ENCODE measurements around the gene ROR1.

The ROR1 gene

GRCh38 chr1:64167176-64167575 is 393.4 kb downstream of the ROR1 start:
- TF ChIP-seq, protein P1, sequence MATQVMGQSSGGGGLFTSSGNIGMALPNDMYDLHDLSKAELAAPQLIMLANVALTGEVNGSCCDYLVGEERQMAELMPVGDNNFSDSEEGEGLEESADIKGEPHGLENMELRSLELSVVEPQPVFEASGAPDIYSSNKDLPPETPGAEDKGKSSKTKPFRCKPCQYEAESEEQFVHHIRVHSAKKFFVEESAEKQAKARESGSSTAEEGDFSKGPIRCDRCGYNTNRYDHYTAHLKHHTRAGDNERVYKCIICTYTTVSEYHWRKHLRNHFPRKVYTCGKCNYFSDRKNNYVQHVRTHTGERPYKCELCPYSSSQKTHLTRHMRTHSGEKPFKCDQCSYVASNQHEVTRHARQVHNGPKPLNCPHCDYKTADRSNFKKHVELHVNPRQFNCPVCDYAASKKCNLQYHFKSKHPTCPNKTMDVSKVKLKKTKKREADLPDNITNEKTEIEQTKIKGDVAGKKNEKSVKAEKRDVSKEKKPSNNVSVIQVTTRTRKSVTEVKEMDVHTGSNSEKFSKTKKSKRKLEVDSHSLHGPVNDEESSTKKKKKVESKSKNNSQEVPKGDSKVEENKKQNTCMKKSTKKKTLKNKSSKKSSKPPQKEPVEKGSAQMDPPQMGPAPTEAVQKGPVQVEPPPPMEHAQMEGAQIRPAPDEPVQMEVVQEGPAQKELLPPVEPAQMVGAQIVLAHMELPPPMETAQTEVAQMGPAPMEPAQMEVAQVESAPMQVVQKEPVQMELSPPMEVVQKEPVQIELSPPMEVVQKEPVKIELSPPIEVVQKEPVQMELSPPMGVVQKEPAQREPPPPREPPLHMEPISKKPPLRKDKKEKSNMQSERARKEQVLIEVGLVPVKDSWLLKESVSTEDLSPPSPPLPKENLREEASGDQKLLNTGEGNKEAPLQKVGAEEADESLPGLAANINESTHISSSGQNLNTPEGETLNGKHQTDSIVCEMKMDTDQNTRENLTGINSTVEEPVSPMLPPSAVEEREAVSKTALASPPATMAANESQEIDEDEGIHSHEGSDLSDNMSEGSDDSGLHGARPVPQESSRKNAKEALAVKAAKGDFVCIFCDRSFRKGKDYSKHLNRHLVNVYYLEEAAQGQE (IDR thresholded peaks at IDR 0.05; ENCODE audit: insufficient read depth in 1 of 2, low read depth in 2 of 2, low read length in 2 of 2) = no peak
- TF ChIP-seq FOXP2 (optimal IDR thresholded peaks at IDR 0.05; ENCODE audit: borderline replicate concordance, extremely low read depth, extremely low read length, insufficient read depth) = no peak
- TF ChIP-seq SIN3A (IDR thresholded peaks at IDR 0.05; ENCODE audit: borderline replicate concordance, insufficient read depth, low read length) = no peak
- no peak for TF ChIP-seq POLR2AphosphoS5 (IDR thresholded peaks at IDR 0.05; ENCODE audit: low read depth, low read length)
- no peak for TF ChIP-seq TAF1 (IDR thresholded peaks at IDR 0.05; ENCODE audit: borderline replicate concordance, insufficient read depth, low read length)

DNA sequence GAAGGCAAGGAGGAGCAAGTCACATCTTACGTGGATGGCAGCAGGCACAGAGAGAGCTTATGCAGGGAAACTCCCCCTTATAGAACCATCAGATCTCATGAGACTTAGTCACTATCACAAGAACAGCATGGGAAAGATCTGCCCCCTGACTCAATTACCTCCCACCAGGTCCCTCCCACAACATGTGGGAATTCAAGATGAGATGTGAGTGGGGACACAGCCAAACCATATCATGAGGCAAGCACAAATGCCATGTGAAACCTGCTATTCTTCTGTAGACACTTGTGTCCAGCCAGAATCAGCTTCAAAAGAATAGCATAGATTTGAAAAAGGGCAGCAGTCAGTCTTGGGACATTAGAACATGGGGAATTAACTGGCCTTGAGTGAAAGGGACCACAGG is 397.4 kb downstream of the ROR1 start:
- no peak for TF ChIP-seq FOXP2 (optimal IDR thresholded peaks at IDR 0.05; ENCODE audit: borderline replicate concordance, extremely low read depth, extremely low read length, insufficient read depth)
- no peak for TF ChIP-seq TAF1 (IDR thresholded peaks at IDR 0.05; ENCODE audit: borderline replicate concordance, insufficient read depth, low read length)
- no peak for TF ChIP-seq POLR2AphosphoS5 (IDR thresholded peaks at IDR 0.05; ENCODE audit: low read depth, low read length)
- TF ChIP-seq, protein P1 (IDR thresholded peaks at IDR 0.05; ENCODE audit: insufficient read depth in 1 of 2, low read depth in 2 of 2, low read length in 2 of 2) = no peak
- TF ChIP-seq SIN3A (IDR thresholded peaks at IDR 0.05; ENCODE audit: borderline replicate concordance, insufficient read depth, low read length) = no peak

- TF ChIP-seq SIN3A (IDR thresholded peaks at IDR 0.05; ENCODE audit: borderline replicate concordance, insufficient read depth, low read length) (no peak), TAF1 (IDR thresholded peaks at IDR 0.05; ENCODE audit: borderline replicate concordance, insufficient read depth, low read length) (no peak), POLR2AphosphoS5 (IDR thresholded peaks at IDR 0.05; ENCODE audit: low read depth, low read length) (no peak), FOXP2 (optimal IDR thresholded peaks at IDR 0.05; ENCODE audit: borderline replicate concordance, extremely low read depth, extremely low read length, insufficient read depth) (no peak)
- TF ChIP-seq, protein P1 (IDR thresholded peaks at IDR 0.05; ENCODE audit: insufficient read depth in 1 of 2, low read depth in 2 of 2, low read length in 2 of 2) = no peak
Observed at GRCh38 chr1:64171797-64172281, 398.0 kb downstream of the ROR1 start.

GRCh38 chr1:64172458-64172983 is 398.7 kb downstream of the ROR1 start:
- no peak for TF ChIP-seq TAF1 (IDR thresholded peaks at IDR 0.05; ENCODE audit: borderline replicate concordance, insufficient read depth, low read length)
- no peak for TF ChIP-seq FOXP2 (optimal IDR thresholded peaks at IDR 0.05; ENCODE audit: borderline replicate concordance, extremely low read depth, extremely low read length, insufficient read depth)
- TF ChIP-seq, protein P1 (IDR thresholded peaks at IDR 0.05; ENCODE audit: insufficient read depth in 1 of 2, low read depth in 2 of 2, low read length in 2 of 2) = no peak
- TF ChIP-seq POLR2AphosphoS5 (IDR thresholded peaks at IDR 0.05; ENCODE audit: low read depth, low read length) = no peak
- no peak for TF ChIP-seq SIN3A (IDR thresholded peaks at IDR 0.05; ENCODE audit: borderline replicate concordance, insufficient read depth, low read length)
